GM18508 (cell line): Measurements from ENCODE around the gene COA1.
"Not testable (repeated sequence)": the region's sequence is repeated elsewhere in the genome, so short reads cannot be mapped to it uniquely, and the experiment has no call there.

ENCODE experiments used
- ATAC-seq: cut with Tn5 transposase; IDR thresholded peaks from one replicate; pipeline ENCODE4 v1.9.1; 2021; ENCODE audit warnings: moderate number of reproducible peaks; ENCODE audit not compliant: insufficient read depth, unreplicated experiment

COA1 gene

GRCh38 chr7:43729214-43729923 is at the start of gene COA1:
TSS of gene COA1 (minus strand) at chr7:43729523. CDS start at chr7:43648614, 80,909 bp downstream.
- ATAC-seq: no peak

GRCh38 chr7:43778293-43779044 is 49.1 kb upstream of the COA1 start:
- ATAC-seq: not testable (repeated sequence)

- not testable (repeated sequence) for ATAC-seq
These were observed 45.9 kb upstream of the COA1 start for GRCh38 chr7:43775255-43775654.

GRCh38 chr7:43773268-43773667 is 43.9 kb upstream of the COA1 start:
- ATAC-seq: not testable (repeated sequence)

- no peak for ATAC-seq
These were observed 42.2 kb upstream of the COA1 start for GRCh38 chr7:43771573-43771972.

- ATAC-seq: no peak
These were observed 41.8 kb upstream of the COA1 start for GRCh38 chr7:43771128-43771527.

- ATAC-seq: no peak
These were observed 40.6 kb upstream of the COA1 start for GRCh38 chr7:43769791-43770465.

GRCh38 chr7:43769281-43769680 is 40.0 kb upstream of the COA1 start:
- ATAC-seq: no peak

GRCh38 chr7:43768887-43769272 is 39.6 kb upstream of the COA1 start:
- no peak for ATAC-seq

- ATAC-seq: no peak
These were observed 39.0 kb upstream of the COA1 start for GRCh38 chr7:43768201-43768886.

GRCh38 chr7:43767311-43767710 is 38.0 kb upstream of the COA1 start:
- ATAC-seq: no peak

- no peak for ATAC-seq
These were observed 37.2 kb upstream of the COA1 start for GRCh38 chr7:43766564-43766963.

- no peak for ATAC-seq
These were observed 35.6 kb upstream of the COA1 start for GRCh38 chr7:43764807-43765491.

GRCh38 chr7:43764039-43764761 is 34.9 kb upstream of the COA1 start:
- no peak for ATAC-seq

- ATAC-seq: no peak
These were observed 33.9 kb upstream of the COA1 start for GRCh38 chr7:43763183-43763582.

GRCh38 chr7:43761938-43762692 is 32.8 kb upstream of the COA1 start:
- no peak for ATAC-seq

- ATAC-seq: no peak
These were observed 32.1 kb upstream of the COA1 start for GRCh38 chr7:43761382-43761781.

- no peak for ATAC-seq
These were observed 31.5 kb upstream of the COA1 start for GRCh38 chr7:43760861-43761260.
